NCI-H187 treated with DMSO at 0.1 percent for 48 hours (cell line): Measurements from ENCODE around the gene XYLB.
"Not testable (repeated sequence)": the region's sequence is repeated elsewhere in the genome, so short reads cannot be mapped to it uniquely, and the experiment has no call there.

ENCODE experiments used
- DNase-seq: peaks from one replicate; lab custom pipeline; 2025; lab: John Stamatoyannopoulos, UW

XYLB gene

DNA sequence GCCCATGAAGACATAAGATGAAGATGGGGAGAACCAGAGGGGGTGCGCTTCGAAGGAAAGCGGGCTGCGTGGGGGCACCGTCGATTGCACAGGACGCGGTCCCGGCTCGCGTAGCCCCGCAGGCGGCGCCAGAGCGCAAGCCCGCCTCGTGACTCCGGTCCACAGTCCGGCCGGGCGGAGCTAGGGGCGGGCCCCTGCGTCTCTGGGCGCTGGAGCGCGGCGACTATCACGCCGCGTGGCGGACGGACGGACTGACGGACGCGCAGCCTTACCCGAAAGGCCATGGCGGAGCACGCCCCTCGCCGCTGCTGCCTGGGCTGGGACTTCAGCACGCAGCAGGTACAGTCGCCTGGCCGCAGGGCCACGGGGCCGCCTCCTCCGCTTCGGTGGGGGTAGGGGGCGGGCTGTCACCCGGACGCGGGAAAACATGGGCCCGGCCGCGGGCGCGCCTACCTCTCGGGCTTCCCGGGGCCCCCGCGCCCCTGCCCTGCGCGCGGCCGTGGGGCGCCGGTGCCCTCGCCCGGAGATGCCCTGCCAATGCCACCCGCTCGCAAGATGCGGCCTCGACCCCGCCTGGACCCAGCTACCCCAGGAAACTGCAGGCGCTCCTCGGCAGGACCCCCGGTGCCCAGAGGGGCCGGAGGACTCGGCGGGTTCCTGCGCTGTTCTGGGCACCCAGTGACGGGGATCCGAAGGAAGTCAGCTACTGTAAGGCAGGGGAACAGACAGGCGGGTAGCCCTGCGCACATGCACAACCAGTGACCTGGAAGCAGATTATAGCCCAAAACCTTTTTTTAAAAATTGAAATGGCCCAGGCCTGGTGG, at the start of gene XYLB:
TSS of gene XYLB (plus strand) at position 199 of the 824 bp plus-strand sequence. CDS start at position 283, 84 bp downstream.
- no peak for DNase-seq

DNA sequence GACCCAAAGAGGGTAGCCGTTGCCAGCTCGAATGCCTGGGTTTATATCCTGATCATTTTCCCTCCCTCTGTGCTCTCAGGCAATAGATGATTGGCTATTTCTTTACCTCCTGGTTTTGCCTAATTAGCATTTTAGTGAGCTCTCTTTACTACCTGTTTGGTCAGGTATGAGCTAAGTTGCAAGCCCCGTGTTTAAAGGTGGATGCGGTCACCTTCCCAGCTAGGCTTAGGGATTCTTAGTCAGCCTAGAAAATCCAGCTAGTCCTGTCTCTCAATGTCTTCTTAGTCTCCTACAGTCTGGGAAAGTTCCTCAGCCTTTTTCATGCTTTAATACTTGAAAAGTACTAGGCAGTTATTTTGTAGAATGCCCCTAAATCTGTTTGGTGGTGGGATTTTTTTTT, 49.5 kb upstream of the XYLB start:
- not testable (repeated sequence) for DNase-seq

DNA sequence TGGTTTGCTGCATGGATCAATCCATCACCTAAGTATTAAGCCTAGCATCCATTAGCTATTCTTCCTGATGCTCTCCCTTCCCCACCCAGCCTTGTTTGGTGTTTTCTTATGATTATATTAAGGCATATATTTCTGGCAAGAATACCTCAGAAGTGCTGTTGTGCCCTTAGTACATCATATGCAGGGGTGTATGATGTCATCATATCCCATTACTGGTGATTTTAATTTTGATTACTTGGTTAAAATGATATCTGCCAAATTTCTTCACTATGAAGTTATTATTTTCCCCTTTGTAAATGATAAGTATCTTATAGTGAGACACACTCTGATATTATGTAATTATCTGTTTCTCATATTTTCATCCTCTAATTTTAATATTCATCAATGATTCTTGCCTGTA, 49.0 kb upstream of the XYLB start:
- DNase-seq = no peak

DNA sequence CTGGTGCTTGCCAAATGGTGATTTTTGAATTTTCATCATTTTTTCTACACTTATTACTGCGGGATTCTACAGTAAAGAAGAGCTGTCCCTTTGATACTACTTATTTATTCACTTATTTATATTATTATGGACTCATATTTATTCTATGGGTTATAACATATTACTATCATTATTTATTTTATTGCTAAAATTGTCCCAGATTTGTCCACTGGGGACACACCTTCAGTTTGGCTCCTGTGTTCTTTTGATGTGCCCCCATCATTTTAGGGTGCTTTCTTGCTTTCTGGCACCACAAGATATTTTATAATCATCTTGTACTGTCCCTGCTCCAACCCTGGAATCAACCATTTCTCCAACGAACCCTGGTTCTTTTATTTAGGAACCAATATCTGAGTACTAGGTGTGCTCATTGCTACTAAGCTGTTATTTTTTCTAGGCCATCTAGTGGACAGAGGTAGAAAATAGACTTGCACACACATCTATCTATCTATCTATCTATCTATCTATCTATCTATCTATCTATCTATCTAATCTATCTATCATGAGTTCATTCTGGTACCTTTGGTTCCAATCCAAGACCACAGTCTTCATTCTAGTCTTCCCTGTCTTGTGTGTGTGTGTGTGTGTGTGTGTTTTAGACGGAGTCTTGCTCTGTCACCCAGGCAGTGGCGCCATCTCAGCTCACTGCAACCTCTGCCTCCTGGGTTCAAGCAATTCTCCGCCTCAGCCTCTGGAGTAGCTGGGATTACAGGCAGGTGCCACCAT, 48.5 kb upstream of the XYLB start:
- DNase-seq = no peak

DNA sequence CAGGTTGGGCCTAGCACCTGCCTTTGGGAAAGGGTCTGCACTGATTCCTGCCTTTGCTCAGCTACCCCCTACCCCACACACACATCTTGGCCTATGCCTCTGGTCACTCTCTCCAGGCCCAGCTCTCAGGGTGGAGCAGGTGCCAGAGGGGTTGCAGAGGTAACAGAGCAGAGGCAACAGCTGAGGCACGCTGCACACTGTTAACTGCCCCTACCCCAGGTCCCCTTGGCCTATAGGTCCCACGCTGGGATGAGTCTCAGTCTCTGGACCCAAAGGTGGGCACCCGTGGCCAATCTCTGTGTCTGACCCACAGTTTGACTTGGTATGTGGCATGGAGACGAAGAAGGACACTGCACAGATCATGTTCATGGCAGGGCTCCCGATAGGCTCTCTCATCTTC, 39.6 kb upstream of the XYLB start:
- DNase-seq = no peak

DNA sequence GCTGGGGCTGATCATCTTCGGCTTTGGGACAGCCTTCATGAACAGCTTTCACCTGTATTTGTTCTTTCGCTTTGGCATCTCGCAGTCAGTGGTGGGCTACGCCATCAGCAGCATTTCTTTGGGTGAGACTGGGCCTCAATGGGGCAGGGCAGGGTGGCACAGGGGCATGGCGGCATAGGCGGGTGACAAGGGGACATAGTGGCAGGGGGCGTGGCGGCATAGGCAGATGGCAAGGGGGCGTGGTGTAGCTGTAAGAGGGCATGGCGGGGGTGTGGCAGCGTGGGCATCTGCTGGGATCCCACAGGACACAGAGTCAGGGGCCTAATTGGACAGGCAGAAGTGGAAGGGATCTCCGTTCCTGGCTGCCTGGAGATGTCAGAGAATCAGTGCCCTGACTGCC, 39.0 kb upstream of the XYLB start:
- no peak for DNase-seq

DNA sequence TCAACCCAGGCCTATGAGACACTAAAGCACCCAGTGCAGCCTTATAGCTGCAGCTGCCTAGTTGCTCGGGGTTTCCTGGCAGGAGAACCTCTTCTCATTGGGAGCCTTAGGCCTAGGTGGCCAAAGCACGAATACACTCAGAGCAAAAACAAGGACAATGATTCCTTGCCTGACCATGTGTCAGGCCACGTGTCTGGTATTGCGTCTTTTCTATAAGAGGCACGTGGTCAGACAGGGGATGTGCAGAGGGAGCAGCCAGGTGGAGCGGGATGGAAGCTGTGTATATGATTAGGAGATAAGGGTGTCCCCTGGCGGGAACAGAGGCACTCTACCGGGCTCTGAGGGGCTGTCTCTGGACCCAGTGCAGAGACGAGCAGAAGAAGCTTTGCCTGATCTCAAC, 38.1 kb upstream of the XYLB start:
- no peak for DNase-seq

DNA sequence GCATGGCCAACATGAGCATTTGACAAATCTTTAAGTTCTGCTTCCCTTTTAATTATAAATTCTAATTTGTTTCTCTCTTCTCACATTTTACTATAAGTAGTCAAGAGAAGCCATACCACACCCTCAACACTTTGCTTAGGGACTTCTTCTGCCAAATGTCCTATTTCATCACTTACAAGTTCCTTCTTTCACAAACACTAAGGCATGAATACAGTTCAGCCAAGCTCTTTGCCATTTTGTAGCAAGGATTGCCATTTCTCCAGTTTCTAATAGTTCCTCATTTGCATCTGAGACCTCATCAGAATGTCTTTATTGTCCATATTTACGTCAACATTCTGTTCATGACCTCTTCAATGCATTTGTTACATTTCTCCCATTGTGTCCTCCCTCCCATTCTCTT, 35.1 kb upstream of the XYLB start:
- no peak for DNase-seq

DNA sequence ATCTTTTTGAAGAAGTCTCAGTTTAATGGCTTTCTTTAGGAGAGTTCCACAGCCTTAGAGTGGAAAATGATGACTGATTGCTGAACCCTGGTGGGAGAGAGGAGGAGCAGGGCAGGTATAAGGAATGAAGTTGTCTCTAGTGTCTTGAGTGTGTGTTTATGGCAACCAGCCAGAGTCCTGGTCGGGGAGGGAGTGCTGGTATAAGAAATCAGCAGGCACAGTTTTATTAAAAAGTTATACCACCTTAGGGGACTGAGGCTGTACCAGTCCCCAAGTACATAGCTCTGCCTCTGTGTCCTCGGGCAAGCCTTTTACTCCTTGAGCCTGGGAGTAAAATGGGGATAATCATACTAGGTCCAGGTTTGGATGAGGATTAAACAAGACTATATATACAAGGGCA, 34.6 kb upstream of the XYLB start:
- no peak for DNase-seq

DNA sequence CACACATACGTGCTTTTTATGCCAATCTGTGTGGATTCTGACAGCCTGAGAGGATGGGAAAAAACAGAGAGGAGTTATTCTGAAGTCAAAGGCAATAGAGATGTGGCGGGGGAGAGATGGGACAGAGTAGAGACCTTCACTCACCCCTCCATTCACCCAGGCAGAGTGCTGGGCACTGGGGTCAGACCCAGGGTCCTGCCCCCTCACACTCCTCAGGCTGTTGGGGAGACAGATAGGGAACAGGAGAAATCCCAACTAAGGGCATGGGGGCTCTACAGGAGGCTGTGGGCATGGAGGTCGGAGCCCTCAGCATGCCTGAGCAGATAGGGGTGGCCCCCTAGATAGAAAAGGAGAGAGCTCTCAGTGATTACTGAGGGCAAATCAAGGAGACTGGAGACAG, 34.2 kb upstream of the XYLB start:
- DNase-seq = no peak

DNA sequence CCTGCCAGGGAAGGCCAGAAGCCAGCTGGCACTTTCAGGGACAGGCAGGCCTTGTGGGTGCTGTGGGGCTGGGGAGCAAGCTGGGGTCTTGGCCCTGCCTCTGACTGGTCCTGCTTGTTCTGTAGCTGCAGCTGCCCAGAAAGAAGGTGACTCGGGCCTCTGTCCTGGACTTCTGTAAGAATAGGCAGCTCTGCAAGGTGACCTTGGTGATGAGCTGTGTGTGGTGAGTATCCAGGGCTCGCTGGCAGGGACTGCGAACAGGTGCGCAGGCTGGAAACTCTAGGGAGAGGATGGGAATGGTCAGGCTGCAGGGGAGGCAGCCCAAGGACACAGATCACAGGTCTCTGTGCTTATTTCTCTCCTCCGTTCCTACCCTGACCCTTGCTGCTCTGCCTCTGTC, 33.3 kb upstream of the XYLB start:
- no peak for DNase-seq

DNA sequence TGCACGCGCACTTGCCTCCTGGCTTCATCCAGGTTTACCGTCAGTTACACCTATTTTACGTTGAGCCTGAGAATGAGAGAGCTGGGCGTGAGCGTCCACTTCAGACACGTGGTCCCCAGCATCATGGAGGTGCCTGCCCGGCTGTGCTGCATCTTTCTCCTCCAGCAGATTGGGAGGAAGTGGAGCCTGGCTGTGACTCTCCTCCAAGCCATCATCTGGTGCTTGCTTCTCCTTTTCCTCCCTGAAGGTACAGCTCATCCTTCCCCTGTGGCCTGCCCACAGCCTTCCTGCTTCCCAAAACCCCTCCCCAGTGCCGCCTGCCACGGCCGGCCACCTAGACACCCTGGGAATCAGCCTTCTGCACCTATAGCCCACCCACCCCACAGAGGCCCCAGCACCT, 32.9 kb upstream of the XYLB start:
- no peak for DNase-seq

DNA sequence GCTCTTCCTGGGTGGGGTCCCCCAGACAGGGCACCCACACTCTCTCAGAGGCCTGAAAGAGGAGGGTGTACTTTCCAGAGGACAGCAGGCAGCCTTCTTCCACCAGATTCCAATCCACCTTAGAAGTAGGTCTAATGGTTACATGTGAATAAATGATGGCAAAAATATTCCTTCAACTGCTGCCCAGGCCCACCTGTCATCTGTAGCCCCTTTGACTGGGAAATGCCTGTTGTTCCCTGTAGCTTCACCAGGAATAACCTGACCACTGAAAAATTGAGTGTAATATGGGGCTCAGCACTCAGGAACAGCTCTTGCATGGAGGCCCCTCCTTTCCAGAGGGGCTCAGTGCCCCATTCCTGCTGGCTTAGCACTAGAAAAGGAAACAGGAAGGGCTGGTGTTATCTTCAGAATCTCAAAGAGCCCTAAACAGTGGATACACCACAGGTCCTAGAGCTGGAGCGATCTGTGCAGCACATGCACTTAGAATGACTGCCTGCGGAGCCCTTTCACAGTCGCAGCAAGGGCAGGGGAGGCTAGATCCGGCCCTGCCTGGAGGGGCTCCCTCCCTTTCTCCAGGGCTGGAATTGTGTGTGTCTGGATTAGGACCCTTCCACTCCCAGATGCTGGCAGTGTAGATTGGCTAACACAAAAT, 32.3 kb upstream of the XYLB start:
- DNase-seq = no peak

DNA sequence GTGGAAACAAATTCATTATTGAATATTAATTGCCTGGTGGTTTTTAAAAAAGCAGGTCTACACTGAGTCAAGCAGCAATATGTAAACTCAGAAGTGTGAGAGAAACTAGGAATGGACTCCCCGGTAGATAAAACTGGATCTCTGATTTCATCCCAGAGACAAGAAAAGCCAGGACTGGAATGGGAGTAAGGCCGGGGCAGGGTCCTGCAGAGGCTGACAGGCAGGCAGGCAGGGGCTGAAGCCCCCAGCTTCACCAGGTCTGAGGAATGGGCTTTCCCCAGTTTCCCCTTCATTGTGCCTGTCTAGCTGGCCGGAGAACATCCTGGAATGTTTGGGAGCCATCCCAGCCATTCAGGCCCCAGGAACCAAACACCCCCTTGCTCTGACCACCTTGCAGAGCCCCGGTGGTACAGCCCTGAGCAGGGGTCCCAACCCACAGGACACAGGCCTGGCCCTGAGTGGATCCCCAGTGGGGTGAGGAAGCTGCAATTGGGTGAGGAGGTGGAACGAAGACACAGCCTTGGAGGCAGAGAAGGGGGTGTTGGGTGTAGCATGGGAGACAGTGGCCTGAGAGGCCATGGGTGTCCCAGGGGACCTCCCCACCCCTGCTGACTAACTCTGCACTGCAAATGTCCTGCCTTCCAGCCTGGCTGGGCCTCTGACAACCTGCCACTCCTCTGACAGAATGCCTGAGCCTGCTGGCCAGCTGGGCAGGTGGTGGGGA, 31.7 kb upstream of the XYLB start:
- DNase-seq = no peak

DNA sequence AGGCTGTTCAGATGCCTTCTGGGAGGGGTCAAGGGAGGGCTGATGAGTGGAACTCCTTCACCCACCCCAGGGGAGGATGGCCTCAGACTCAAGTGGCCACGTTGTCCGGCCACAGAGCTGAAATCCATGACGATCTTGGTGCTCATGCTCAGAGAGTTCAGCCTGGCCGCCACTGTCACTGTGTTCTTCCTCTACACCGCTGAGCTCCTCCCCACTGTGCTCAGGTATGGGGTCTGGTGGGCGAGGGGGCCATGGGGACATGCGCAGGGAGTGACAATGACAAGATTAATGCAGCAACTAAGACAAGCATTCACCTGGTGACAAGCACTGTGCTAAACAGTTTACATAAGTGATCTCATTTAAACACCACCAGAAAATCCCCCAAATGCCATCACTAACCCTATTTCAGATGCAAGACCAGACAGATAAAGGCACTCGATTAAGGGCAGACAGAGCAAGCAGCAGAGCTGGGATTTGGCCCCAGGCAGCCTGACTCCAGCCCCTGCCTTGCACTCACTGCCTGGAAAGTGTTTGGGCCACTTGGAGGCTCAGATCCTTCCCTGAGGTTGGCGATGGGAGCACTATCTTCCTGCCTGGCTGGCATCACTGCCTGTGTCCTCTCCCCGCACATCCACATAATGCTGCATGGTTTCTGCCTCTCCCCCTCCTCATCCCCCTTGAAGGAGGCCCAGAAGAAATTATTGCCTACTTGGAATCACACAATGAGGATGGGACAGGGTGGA, 30.9 kb upstream of the XYLB start:
- DNase-seq = no peak

DNA sequence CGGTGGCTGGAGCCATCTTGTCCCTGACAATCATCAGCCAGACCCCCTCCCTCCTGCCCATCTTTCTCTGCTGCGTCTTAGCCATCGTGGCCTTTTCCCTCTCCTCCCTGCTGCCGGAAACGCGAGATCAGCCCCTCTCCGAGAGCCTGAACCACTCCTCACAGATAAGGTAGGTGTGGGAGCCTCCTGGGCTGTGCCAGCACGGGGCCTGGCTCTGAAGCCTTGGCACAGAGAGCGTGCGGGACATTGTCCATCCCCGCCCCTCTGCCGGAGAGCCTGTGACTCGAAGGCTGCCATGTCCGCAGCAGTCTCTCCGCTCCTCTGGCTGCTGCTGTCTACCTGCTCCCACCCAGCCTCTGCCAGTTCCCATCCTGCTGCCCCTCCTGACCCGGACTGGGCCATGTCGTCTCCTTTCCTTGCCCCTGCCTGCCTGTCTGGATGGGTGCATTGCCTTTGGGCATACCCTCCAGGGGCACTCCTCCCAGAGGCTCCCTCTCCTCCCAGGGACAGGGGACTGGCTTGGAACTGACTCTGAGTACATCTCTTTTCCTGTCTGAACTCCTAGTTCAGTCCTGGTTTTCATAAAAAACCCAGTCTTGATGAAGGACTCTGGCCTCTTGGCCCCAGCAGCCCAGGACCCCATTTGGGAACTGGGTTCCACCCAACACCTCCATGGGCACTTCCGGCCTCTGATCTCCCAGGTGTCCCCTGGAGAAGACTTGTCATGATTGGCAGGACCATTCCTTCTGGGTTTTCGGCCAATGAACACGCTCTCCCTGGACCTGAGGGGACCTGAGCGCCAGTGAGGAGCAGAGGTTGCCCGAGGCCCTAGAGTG, 30.0 kb upstream of the XYLB start:
- no peak for DNase-seq

DNA sequence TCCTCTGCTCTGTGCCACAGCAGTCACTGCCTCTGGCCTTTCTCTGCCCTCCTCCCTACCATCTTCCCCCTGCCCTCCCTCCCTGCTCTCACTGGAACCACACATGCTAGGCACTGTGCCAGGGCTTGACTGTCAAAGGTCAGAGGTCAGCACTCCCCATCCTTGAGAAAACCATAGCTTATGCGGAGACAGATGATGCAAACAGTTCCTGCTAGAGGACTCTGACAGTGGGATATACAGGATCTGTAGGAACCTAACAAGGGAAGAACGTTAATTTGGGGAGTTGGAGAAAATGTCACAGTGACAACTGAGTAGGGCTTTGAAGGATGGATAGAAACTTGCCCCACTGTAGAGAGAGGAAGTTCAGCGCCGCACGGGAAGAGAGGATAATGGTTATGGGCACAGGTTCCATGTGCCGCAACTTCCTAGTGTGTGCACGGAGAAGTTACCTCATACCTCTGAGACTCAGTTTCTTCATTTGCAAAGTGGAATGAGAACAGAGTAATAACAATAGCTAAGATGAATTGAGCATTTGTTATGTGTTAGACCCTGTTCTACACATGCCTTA, 29.3 kb upstream of the XYLB start:
- DNase-seq = no peak

DNA sequence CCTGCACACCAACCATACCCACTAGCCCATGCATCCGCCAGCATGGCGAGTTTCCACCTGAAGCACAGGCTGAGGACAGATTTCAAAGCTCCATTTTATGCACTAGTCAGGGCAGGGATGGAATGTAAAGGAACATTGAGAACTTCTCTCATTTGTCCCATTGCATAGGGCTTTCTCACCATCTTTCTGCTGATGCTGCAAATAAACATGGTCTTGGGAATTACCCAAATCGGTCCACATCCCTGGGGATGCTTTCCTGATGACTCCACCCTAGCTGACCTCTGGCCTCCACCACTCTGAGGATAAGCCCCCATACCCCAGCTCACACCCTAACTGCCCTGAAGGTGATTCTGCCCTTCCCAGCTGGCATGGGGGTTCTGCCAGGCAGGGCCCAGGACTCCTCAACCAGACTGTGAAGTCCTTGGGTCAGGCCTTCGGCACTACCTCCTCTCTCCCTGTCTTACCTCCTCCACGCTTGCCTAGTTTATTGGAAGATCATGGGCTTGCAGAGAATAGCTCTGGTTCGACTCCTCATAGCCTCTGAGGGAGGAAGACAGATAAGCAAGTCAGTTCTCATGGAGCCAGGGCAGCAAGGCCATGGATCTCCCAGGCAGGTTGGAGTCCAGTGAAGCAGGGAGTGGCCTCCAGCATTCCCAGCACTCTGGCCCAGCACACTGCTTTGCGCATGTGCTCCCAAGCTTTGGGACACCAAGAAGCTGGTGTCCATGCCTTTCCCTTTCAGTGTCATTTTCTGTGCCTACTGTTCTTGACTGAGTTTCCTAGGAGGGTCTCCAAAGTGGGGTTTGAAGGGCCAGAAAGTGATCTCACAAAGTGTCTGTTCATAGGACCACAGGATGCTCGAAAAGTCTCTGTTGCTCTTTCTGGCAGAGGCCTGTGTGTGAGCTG, 27.6 kb upstream of the XYLB start:
- no peak for DNase-seq

DNA sequence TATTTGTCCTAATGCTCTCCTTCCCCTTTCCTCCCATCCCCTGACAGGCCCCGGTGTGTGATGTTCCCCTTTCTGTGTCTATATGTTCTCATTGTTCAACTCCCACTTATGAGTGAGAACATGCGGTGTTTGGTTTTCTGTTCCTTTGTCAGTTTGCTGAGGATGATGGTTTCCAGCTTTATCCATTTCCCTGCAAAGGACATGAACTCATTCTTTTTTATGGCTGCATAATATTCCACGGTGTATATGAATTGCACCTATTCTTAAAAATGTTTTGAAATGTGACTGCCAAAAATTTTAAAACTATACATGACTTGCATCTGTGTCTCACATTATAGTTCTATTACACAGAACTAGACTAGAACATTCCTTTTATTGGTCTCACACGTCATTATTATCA, 25.9 kb upstream of the XYLB start:
- not testable (repeated sequence) for DNase-seq
